ENCODE measurements around the gene WDR7.

DNA sequence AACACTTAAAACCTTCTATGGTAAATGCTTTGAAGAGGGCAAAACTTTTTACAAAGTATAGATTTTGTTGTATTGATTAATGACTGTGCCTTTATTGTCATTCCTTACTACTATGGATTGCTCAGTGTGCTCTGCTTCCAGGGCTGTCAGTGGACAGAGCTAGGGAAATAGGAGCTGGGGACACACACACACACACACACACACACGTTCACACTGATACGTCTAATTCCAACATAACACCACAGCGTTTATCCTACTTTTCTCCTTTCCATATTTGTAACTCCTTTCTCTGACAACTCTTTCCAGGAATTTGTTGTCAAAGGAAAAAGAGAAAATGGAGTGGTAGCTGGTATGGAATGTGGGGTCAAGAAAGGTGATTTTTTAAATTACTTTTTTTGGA, 21.8 kb downstream of the WDR7 start:
- TF ChIP-seq, protein P1, sequence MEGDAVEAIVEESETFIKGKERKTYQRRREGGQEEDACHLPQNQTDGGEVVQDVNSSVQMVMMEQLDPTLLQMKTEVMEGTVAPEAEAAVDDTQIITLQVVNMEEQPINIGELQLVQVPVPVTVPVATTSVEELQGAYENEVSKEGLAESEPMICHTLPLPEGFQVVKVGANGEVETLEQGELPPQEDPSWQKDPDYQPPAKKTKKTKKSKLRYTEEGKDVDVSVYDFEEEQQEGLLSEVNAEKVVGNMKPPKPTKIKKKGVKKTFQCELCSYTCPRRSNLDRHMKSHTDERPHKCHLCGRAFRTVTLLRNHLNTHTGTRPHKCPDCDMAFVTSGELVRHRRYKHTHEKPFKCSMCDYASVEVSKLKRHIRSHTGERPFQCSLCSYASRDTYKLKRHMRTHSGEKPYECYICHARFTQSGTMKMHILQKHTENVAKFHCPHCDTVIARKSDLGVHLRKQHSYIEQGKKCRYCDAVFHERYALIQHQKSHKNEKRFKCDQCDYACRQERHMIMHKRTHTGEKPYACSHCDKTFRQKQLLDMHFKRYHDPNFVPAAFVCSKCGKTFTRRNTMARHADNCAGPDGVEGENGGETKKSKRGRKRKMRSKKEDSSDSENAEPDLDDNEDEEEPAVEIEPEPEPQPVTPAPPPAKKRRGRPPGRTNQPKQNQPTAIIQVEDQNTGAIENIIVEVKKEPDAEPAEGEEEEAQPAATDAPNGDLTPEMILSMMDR (IDR thresholded peaks at IDR 0.05; ENCODE audit: poor library complexity), result no peak
- TF ChIP-seq EZH2 (IDR thresholded peaks at IDR 0.05; ENCODE audit: borderline replicate concordance) (no peak), EZH2phosphoT487 (IDR thresholded peaks at IDR 0.05; ENCODE audit: low read depth, severe bottlenecking, unreplicated experiment) (no peak)
